IMR-90 (cell line): ENCODE data around the gene NANOS3. TPM values are rescaled to one million over a fixed set of nuclear protein-coding genes. Genes with fewer than 3 reads are reported as not detected.

Experiments
- ATAC-seq: fragments of 200-7000 bp; cut with Tn5 transposase; 2 replicates; pipeline ENCODE4 v1.9.1; 2020; ENCODE audit warnings: low read depth, mild to moderate bottlenecking, moderate library complexity
- BruUV-seq: library from RNA; stranded (reverse); fragments of 400-500 nt; replicated peaks from 2 replicates; lab custom pipeline; 2021; lab: Mats Ljungman, UMichigan
- CTCF ChIA-PET: fragments of 300-600 bp; formaldehyde crosslinking; extraction: SDS; loops from one replicate; lab custom pipeline; 2021; ENCODE audit warnings: antibody characterized with exemption; lab: Yijun Ruan, JAX
- POLR2A ChIA-PET: fragments of 300-600 bp; sonication (Branson Sonifier 250); formaldehyde crosslinking; loops from one replicate; lab custom pipeline; 2022; ENCODE audit warnings: antibody characterized with exemption; ENCODE audit not compliant: unreplicated experiment; lab: Charles Lee
- DNase-seq: peaks from one replicate; pipeline ENCODE4 v3.0.0; 2013
- H2AFZ ChIP-seq: replicated peaks from 2 replicates; pipeline ENCODE3; 2013; ENCODE audit warnings: low read length, mild to moderate bottlenecking; ENCODE audit not compliant: poor library complexity
- H2AK5ac ChIP-seq: 2 replicates; pipeline ENCODE4 v1.6.1; 2013; ENCODE audit warnings: low read depth, low read length, inconsistent platforms
- H2AK9ac ChIP-seq: replicated peaks from 2 replicates; pipeline ENCODE3; 2013; ENCODE audit warnings: mild to moderate bottlenecking, low read depth, low read length, moderate library complexity; ENCODE audit not compliant: poor library complexity
- H2BK120ac ChIP-seq: 2 replicates; pipeline ENCODE4 v1.6.1; 2013; ENCODE audit warnings: low read depth, low read length, inconsistent platforms
- H2BK15ac ChIP-seq: 3 replicates; pipeline ENCODE4 v1.6.1; 2013; ENCODE audit warnings: low read depth, low read length, inconsistent platforms
- H2BK20ac ChIP-seq: 2 replicates; pipeline ENCODE4 v1.6.1; 2013; ENCODE audit warnings: low read depth, mild to moderate bottlenecking, inconsistent platforms, low read length, moderate library complexity
- H2BK5ac ChIP-seq: 2 replicates; pipeline ENCODE4 v1.6.1; 2013; ENCODE audit warnings: mild to moderate bottlenecking, low read depth, low read length, inconsistent platforms; ENCODE audit not compliant: poor library complexity, severe bottlenecking
- H3K14ac ChIP-seq: replicated peaks from 2 replicates; pipeline ENCODE4 v1.6.1; 2013; ENCODE audit warnings: low read depth, low read length, inconsistent platforms
- H3K18ac ChIP-seq: 2 replicates; pipeline ENCODE4 v1.6.1; 2013; ENCODE audit warnings: low read depth, low read length, control low read depth
- H3K23ac ChIP-seq: 2 replicates; pipeline ENCODE4 v1.6.1; 2013; ENCODE audit warnings: low read depth, low read length, inconsistent platforms
- H3K27ac ChIP-seq: 2 replicates; pipeline ENCODE4 v1.5.1; 2013; ENCODE audit warnings: mild to moderate bottlenecking, control low read depth, low read length; ENCODE audit not compliant: insufficient read depth
- H3K27me3 ChIP-seq: 2 replicates; pipeline ENCODE4 v1.6.1; 2013; ENCODE audit warnings: low read length; ENCODE audit not compliant: control insufficient read depth, insufficient read depth
- H3K36me3 ChIP-seq: 2 replicates; pipeline ENCODE4 v1.6.1; 2013; ENCODE audit warnings: low read length, mixed read lengths; ENCODE audit not compliant: control insufficient read depth, insufficient read depth
- H3K4ac ChIP-seq: 2 replicates; pipeline ENCODE4 v1.6.1; 2013; ENCODE audit warnings: low read depth, low read length, inconsistent platforms
- H3K4me1 ChIP-seq: 2 replicates; pipeline ENCODE4 v1.6.1; 2013; ENCODE audit warnings: low read length, mixed read lengths; ENCODE audit not compliant: control insufficient read depth, insufficient read depth
- H3K4me2 ChIP-seq: 2 replicates; pipeline ENCODE4 v1.6.1; 2013; ENCODE audit warnings: low read depth, mild to moderate bottlenecking, control low read depth, low read length, moderate library complexity
- H3K4me3 ChIP-seq: 2 replicates; pipeline ENCODE4 v1.5.1; 2013; ENCODE audit warnings: low read depth, mild to moderate bottlenecking, control low read depth, low read length, moderate library complexity; ENCODE audit not compliant: insufficient read depth
- H3K56ac ChIP-seq: 2 replicates; pipeline ENCODE4 v1.6.1; 2013; ENCODE audit warnings: low read length, inconsistent platforms; ENCODE audit not compliant: insufficient read depth; ENCODE audit errors: extremely low read depth
- H3K79me1 ChIP-seq, 2 experiments: 2 replicates each; pipeline ENCODE4 v1.6.1; 2013; ENCODE audit warnings: low read length in 2 of 2, inconsistent platforms in 1 of 2, low read depth in 1 of 2
- H3K9ac ChIP-seq: 2 replicates; pipeline ENCODE4 v1.6.1; 2013; ENCODE audit warnings: low read depth, low read length, control low read depth
- H3K9me1 ChIP-seq: 2 replicates; pipeline ENCODE4 v1.6.1; 2013; ENCODE audit warnings: low read length, inconsistent platforms; ENCODE audit not compliant: insufficient read depth
- H3K9me3 ChIP-seq: 2 replicates; pipeline ENCODE4 v1.6.1; 2013; ENCODE audit warnings: low read length; ENCODE audit not compliant: control insufficient read depth, insufficient read depth
- H4K20me1 ChIP-seq: 2 replicates; pipeline ENCODE4 v1.6.1; 2013; ENCODE audit warnings: low read length, inconsistent platforms; ENCODE audit not compliant: insufficient read depth
- H4K5ac ChIP-seq: 2 replicates; pipeline ENCODE4 v1.6.1; 2013; ENCODE audit warnings: mild to moderate bottlenecking, low read depth, low read length, control low read depth
- H4K8ac ChIP-seq, 2 experiments: 2 replicates each; pipeline ENCODE4 v1.6.1; 2013; ENCODE audit warnings: low read depth in 2 of 2, low read length in 2 of 2, control low read depth in 1 of 2, inconsistent platforms in 1 of 2
- H4K91ac ChIP-seq: 2 replicates; pipeline ENCODE4 v1.6.1; 2013; ENCODE audit warnings: low read depth, low read length, inconsistent platforms; ENCODE audit not compliant: insufficient read depth
- BHLHE40 ChIP-seq: fragments of 150-350 bp; IDR thresholded peaks from 2 replicates; pipeline ENCODE4 v1.6.1; 2016; ENCODE audit warnings: mild to moderate bottlenecking, low read depth, low read length
- CHD1 ChIP-seq: IDR thresholded peaks from 2 replicates; pipeline ENCODE4 v1.6.1; 2012; ENCODE audit warnings: low read depth, low read length, improper control_type of control experiment
- CTCF ChIP-seq: conservative IDR thresholded peaks from 2 replicates; pipeline ENCODE4 v1.5.1; 2012; ENCODE audit warnings: mild to moderate bottlenecking, low read depth, low read length, improper control_type of control experiment
- FOS ChIP-seq: fragments of 150-350 bp; IDR thresholded peaks from 2 replicates; pipeline ENCODE4 v1.6.1; 2016; ENCODE audit warnings: low read depth, low read length
- MAFK ChIP-seq: IDR thresholded peaks from 2 replicates; pipeline ENCODE4 v1.6.1; 2012; ENCODE audit warnings: low read depth, low read length, improper control_type of control experiment
- MAZ ChIP-seq: IDR thresholded peaks from 2 replicates; pipeline ENCODE4 v1.6.1; 2012; ENCODE audit warnings: low read depth, mild to moderate bottlenecking, low read length, improper control_type of control experiment, moderate library complexity, borderline replicate concordance
- MXI1 ChIP-seq: IDR thresholded peaks from 2 replicates; pipeline ENCODE4 v1.6.1; 2012; ENCODE audit warnings: low read depth, mild to moderate bottlenecking, low read length, moderate library complexity, borderline replicate concordance
- NFE2L2 ChIP-seq: fragments of 150-350 bp; IDR thresholded peaks from 2 replicates; pipeline ENCODE4 v1.6.1; 2016; ENCODE audit warnings: low read depth, mild to moderate bottlenecking, low read length
- RAD21 ChIP-seq: IDR thresholded peaks from 2 replicates; pipeline ENCODE4 v1.6.1; 2012; ENCODE audit warnings: low read length, improper control_type of control experiment
- SMC3 ChIP-seq: fragments of 150-350 bp; IDR thresholded peaks from 2 replicates; pipeline ENCODE4 v1.6.1; 2016; ENCODE audit warnings: low read depth, mild to moderate bottlenecking, antibody characterized with exemption, low read length, moderate library complexity
- USF2 ChIP-seq: fragments of 150-350 bp; IDR thresholded peaks from 2 replicates; pipeline ENCODE4 v1.6.1; 2017; ENCODE audit warnings: mild to moderate bottlenecking, antibody characterized with exemption, low read length, low read depth
- WGBS, 2 experiments: methylation state at CpG; one replicate each; pipeline versions ENCODE4 v1.1.5 to v1.1.7; 2013; ENCODE audit warnings: missing lambda C conversion rate in 2 of 2; ENCODE audit not compliant: insufficient read length in 1 of 2; ENCODE audit errors: extremely low coverage in 2 of 2; 5-methylcytosine and 5-hydroxymethylcytosine counted together
- dilution Hi-C: fragments of 300-500 bp; cut with HindIII; formaldehyde crosslinking; loops from one replicate; pipeline ENCODE4 v1.14.3; 2018; ENCODE audit warnings: low sequenced_read_pairs; ENCODE audit not compliant: unreplicated experiment
- in situ Hi-C: fragments of 300-500 bp; cut with MboI; formaldehyde crosslinking; loops from 3 replicates; pipeline ENCODE4 v1.14.3; 2019; ENCODE audit warnings: low sequenced_read_pairs, inconsistent platforms, mixed read lengths
- intact Hi-C: fragments of 100-400 bp; cut with micrococcal nuclease; formaldehyde crosslinking; loops from 2 replicates; pipeline ENCODE4 v1.10.0; 2022
- polyA plus RNA-seq, 3 experiments: library from polyadenylated mRNA; depleted of rRNA; stranded (reverse); fragments of >200 nt; gene quantifications; 2 replicates each; pipeline ENCODE4 v1.2.3, GENCODE V29; 2012; ENCODE audit warnings: low replicate concordance in 1 of 3
- total RNA-seq: library from RNA; depleted of rRNA; stranded (reverse); fragments of >200 nt; gene quantifications from 2 replicates; pipeline ENCODE4 v1.2.3, GENCODE V29; 2012
- TF ChIP-seq, protein P1 (sequence below): fragments of 150-350 bp; IDR thresholded peaks from 2 replicates; pipeline ENCODE4 v1.6.1; 2016; ENCODE audit warnings: low read depth, mild to moderate bottlenecking, low read length, moderate library complexity, borderline replicate concordance

Gene NANOS3
- total and polyA plus RNA-seq, 2 of the 4 experiments (the other 2 are of a cell fraction): 0.63 TPM; not detected in 1

GRCh38 chr19:13834244-13835069 is 42.5 kb upstream of the NANOS3 start:
- Histone ChIP-seq H3K9me3 (no peaks in the 10 kb centered on the region), H3K27me3 (no peaks in the 10 kb centered on the region), H3K36me3 (peaks cover 49% of the 10 kb centered on the region), H4K8ac (no peak overlapping the region; a peak in 1 of 4 replicates), H3K4me1 (peaks cover 38% of the 10 kb centered on the region), H3K4me3 (no peak overlapping the region), H4K5ac (no peak overlapping the region), H3K27ac (peak overlapping the region; percentile 6), H4K91ac (no peak overlapping the region), H3K18ac (no peak overlapping the region), H2AFZ (no peak overlapping the region), H2AK5ac (peak overlapping the region; percentile 44), H2BK15ac (no peak overlapping the region), H3K9me1 (peaks cover 5% of the 10 kb centered on the region), H2BK20ac (no peak overlapping the region), H4K20me1 (peaks cover 96% of the 10 kb centered on the region), H3K14ac (0 out of 2 replicates have a peak overlapping the region, but pooled peaks have one; percentile 18), H2AK9ac (peak overlapping the region; percentile 97), H3K56ac (no peak overlapping the region), H2BK120ac (no peak overlapping the region), H3K4ac (peak overlapping the region; percentile 46; the same call in 1 of the 2 replicates), H3K79me1 (peaks cover 6 to 61% of the 10 kb centered on the region in 2 experiments; a peak in 3 of 4 replicates), H3K23ac (peak overlapping the region; percentile 34; the same call in 1 of the 2 replicates), H2BK5ac (peak overlapping the region; percentile 26), H3K9ac (peak overlapping the region; percentile 6; the same call in 1 of the 2 replicates), H3K4me2 (peak overlapping the region; percentile 4; the same call in 1 of the 2 replicates)
- 87% methylated on average over 3 of the region's 14 CpGs; no CpG with 5 or more reads in 1 of the 2 experiments for WGBS, 2 experiments
- dilution Hi-C loops: no loop called here
- intact Hi-C loops: loop anchor here (5.0 kb wide), 1 partner anchor 37 kb away; the partner anchor contains the start of gene ZSWIM4
- POLR2A ChIA-PET: interaction anchor here (0.8 kb wide), 1 partner anchor 27 kb away, joined by 3 read pairs; no protein-coding TSS in a partner anchor
- in situ Hi-C loops: loop anchor here (25.0 kb wide), 1 partner anchor 1047 kb away; the partner anchor contains the start of genes HOOK2 and JUNB
- no TSS peak for BruUV-seq
- peak; percentile 2; the same call in 1 of the 2 replicates for ATAC-seq
- CTCF ChIA-PET: no interaction called here
- peak; percentile 76 for DNase-seq
- TF ChIP-seq MAZ: no peak; the same call in 1 of the 2 replicates
- no peak for TF ChIP-seq USF2
- TF ChIP-seq CHD1: peak; percentile 57; the same call in 1 of the 2 replicates
- no peak for TF ChIP-seq RAD21
- TF ChIP-seq CTCF: no peak
- TF ChIP-seq BHLHE40: no peak
- TF ChIP-seq MAFK: no peak
- no peak for TF ChIP-seq MXI1
- 0 out of 2 replicates have a peak, but pooled peaks have one; percentile 16 for TF ChIP-seq FOS
- TF ChIP-seq, protein P1, sequence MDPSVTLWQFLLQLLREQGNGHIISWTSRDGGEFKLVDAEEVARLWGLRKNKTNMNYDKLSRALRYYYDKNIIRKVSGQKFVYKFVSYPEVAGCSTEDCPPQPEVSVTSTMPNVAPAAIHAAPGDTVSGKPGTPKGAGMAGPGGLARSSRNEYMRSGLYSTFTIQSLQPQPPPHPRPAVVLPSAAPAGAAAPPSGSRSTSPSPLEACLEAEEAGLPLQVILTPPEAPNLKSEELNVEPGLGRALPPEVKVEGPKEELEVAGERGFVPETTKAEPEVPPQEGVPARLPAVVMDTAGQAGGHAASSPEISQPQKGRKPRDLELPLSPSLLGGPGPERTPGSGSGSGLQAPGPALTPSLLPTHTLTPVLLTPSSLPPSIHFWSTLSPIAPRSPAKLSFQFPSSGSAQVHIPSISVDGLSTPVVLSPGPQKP: no peak
- TF ChIP-seq NFE2L2: 0 out of 2 replicates have a peak, but pooled peaks have one; percentile 3
- TF ChIP-seq SMC3: no peak
